Effector CD4-positive, alpha-beta T cell (primary cell): ENCODE measurements around the gene CTSF.
A peak's percentile ranks its signal among the peaks of the same experiment; 100 is the strongest.
"Not testable (repeated sequence)": the region's sequence is repeated elsewhere in the genome, so short reads cannot be mapped to it uniquely, and the experiment has no call there.

Source experiments
- DNase-seq: peaks from one replicate; pipeline ENCODE4 v3.0.0-alpha.2; 2020
- total RNA-seq: gene quantifications from one replicate; lab custom pipeline; 2026; lab: John Stamatoyannopoulos, UW

CTSF gene
- total RNA-seq: 12.2 reads per million, percentile 36 among the genes with 10 or more reads in this experiment

DNA sequence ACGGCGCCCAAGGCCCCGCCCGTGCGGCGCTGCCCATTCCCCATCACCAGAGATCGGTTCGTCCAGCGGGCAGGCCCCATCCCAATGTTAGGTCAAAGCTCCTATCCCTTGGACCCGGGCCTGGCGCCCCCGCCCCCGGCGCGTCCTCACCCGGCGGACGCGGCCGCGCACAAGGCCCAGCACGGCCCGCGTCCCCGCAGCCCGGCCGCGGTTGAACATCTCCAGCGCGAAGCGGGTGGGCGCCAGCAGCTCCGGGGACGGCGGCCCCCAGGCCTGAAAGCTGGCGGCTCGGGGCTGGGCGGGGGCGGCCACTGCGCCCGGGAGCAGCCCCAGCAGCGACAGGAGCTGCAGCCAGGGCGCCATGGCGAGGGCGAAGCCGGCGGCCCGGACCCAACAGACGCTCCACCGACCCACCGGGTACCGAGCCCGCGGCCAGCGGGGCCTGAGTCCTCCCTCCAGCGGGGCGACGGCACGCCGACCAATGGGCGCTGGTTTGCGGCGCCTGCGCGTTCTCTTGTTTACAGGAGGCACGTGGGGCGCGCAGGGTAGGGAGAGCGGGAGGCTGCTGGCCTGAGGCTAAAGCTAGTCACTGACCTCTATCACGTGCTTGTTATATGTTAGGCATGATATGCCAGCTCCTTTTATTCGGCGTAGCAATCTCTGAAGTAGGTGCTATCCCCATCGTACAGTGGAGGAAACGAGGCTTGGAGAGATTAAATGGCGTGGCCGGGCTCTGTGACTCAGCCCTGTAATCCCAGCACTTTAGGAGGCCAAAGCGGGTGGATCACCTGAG lies at the start of gene CTSF:
TSS of gene CTSF (minus strand) at position 483 of the 793 bp plus-strand sequence. CDS start at position 363, 120 bp downstream.
- peak; percentile 58 for DNase-seq

DNA sequence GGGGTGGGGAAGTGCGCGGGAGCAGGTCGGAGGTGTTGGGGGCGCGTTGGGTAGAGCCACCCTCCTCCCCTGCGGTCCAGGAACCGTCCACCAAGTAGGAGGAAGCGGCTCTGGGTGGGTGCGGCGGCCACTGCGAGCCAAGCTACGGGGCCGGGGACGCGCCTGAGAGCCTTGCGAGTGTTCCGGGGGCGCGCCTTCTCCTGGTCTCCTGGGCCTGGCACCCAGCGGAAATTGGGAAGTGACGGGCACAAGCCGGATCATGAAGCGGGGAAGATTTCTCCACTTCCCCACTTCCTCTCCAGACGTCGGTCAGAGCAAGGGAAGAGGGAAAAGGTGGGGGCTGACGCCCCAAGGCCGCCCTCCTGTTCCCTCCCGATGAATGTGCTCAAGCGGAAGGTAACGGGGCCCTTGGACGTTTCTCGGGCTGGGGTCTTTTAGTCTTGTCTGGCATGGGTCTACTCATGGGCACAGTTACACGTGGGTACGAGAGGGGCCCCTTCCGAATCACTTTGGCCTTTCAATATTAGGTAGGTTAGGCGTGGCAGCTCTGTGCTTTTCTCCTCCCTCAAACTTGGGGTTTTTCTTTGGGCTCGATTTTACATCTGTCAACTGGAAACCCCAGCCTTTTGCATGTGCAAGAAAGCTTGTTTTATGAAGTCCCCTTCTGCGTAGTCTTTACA lies 48.9 kb upstream of the CTSF start:
- DNase-seq: no peak

- DNase-seq: peak; percentile 99
Observed at GRCh38 chr11:66616379-66617154, 48.2 kb upstream of the CTSF start, which contains the start of gene RBM14. Gene RBM14, plus strand, starts transcription at chr11:66616630. Its CDS starts 91 bp downstream, at chr11:66616721.

GRCh38 chr11:66614073-66614472 lies 45.7 kb upstream of the CTSF start:
- DNase-seq: no peak

- no peak for DNase-seq
Observed at GRCh38 chr11:66612458-66612857, 44.1 kb upstream of the CTSF start.

DNA sequence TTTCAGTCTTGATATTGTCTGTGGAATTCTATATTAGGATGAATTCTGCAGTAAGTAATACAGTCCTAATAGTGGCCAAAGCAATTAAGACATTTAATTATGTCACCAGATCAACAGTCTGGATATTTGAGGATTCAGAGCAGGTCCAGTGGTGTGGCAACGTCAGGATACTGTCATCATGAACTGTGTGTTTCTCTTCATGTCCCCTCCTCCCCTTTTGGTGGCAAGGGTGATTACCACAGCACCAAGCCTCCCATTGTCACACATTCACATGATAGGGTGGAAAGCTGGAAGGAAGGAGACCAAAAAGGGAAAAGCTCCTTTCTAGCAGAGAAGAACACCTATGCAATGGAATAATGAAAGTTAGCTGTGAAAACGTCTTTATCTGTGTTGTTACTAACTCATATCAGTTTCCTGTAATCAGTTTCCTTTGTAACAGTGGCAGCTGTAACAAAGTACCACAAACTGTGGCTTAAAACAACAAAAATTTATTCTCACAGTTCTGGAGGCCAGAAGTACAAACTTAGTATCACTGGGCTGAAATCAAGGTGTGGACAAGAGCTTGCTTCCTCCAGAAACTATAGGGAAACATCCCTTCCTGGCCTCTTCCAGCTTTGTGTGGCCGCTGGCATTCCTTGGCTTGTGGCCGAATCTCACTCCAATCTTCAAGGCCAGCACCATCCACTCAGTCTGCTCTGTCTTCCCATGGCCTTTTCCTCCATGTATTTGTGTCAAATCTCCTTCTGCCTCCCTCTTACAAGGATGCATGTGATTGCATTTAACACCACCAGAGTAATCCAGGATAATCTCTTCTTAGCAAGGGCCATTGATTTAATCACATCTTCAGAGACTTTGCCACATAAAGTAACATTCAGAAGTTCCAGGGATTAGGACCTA lies 41.6 kb upstream of the CTSF start:
- DNase-seq: no peak

DNA sequence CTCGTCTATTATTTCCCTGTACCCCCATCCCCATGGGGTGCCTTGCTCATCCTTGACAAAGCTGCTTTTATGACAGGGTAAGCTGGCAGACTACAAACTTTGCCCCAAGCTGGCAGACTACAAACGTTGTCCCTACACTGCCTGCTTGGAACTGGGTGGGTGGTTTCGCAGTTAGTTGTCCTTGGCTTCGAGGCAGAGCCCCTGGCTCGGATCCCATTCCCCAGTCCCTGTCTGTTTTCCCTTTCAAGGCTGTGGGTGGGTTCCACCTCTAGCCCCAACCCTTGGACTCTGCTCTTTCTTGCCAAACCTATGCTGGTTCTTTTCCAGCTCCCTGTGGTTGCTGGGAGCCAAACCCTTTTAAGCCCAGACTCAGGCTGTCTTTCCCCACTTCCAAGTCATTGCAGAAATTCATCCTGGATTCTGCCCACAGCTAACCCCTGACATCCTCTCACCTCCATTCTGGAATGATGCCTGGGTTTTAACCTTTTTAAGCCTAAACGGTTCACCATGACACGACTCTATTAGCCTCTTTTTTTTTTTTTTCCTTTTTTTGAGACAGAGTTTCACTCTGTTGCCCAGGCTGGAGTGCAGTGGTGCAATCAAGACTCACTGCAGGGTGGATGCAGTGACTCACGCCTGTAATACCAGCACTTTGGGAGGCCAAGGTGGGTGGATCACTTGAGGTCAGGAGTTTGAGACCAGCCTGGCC lies 38.9 kb upstream of the CTSF start:
- DNase-seq: no peak

- not testable (repeated sequence) for DNase-seq
Observed at GRCh38 chr11:66606608-66607007, 38.2 kb upstream of the CTSF start.

GRCh38 chr11:66604155-66604554 lies 35.7 kb upstream of the CTSF start:
- no peak for DNase-seq

GRCh38 chr11:66603072-66603471 lies 34.7 kb upstream of the CTSF start:
- DNase-seq: no peak

GRCh38 chr11:66600631-66601233 lies 32.3 kb upstream of the CTSF start:
- no peak for DNase-seq

- no peak for DNase-seq
Observed at GRCh38 chr11:66600219-66600618, 31.8 kb upstream of the CTSF start.

DNA sequence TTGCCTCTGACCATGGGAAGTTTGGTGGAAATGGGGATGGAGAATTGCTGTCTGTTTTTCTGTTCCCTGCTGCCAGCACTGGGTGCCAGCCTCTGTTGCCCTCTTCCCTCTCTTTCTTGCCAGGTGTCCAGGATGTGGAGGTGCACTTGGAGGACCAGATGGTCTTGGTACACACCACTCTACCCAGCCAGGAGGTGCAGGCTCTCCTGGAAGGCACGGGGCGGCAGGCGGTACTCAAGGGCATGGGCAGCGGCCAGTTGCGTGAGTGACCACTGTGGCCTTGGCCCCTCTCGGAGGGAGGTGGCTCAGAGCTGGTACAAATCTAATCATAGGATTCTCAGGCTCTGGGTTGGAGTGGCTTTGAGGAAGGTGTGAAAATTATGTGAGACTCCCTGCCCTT lies 30.6 kb upstream of the CTSF start:
- no peak for DNase-seq

DNA sequence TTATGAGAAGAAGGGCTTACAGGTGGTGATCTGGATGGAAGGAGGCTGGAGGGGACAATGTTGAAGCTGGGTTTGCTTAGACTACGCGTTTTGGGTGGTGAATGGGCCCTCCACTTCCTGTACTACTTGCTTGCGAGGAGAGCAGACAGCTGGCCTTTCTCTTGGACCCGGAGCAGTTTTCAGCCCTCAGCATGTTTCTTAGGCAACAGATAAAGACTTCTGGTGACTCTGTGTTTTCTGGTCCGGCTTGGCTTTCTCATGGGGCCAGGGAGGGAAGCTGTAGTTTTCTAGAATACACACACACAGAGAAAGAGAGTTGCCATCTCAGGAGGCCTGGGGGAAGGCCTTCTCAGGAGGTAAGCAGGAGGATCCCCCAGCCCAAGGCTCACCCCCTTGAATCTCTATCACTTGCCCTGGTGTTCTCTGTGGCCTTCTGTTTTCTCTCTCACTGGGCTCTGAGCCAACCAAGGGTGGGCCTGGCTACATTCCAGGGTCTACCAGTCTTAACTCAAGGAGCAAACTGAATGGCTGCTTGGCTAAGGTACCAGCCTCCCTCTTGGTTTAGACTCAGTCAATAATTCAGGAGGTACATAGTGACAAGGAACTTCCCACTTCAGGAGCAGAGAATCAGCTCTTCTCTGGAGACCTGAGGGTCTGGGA lies 27.0 kb upstream of the CTSF start:
- DNase-seq: no peak

DNA sequence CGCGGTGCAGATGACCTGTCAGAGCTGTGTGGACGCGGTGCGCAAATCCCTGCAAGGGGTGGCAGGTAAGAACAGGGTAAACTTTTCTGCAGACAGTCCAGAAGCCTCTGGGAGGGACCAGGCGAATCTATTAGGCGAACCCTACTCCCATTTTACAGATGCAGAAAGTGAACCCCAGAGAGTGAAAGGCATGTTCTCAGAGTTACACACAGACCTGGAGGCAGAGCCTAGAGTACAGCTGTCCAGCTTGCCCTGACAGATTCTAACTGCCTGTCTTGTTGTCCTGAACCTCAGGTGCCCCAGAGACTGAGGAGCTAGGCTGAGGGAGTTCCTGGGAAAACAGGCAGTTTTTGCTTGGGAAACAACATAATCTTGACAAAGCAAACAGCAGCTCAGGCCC lies 25.2 kb upstream of the CTSF start:
- no peak for DNase-seq

GRCh38 chr11:66593303-66593635 lies 24.9 kb upstream of the CTSF start:
- DNase-seq: no peak

GRCh38 chr11:66592457-66593302 lies 24.3 kb upstream of the CTSF start, which contains the start of the genes CCDC87 and CCS:
Gene CCDC87, minus strand, starts transcription at chr11:66593063. Its CDS starts 48 bp downstream, at chr11:66593015.
Gene CCS, plus strand, starts transcription at chr11:66593185. Its CDS starts 77 bp downstream, at chr11:66593262.
- DNase-seq: peak; percentile 99

GRCh38 chr11:66591175-66591574 lies 22.8 kb upstream of the CTSF start:
- no peak for DNase-seq

DNA sequence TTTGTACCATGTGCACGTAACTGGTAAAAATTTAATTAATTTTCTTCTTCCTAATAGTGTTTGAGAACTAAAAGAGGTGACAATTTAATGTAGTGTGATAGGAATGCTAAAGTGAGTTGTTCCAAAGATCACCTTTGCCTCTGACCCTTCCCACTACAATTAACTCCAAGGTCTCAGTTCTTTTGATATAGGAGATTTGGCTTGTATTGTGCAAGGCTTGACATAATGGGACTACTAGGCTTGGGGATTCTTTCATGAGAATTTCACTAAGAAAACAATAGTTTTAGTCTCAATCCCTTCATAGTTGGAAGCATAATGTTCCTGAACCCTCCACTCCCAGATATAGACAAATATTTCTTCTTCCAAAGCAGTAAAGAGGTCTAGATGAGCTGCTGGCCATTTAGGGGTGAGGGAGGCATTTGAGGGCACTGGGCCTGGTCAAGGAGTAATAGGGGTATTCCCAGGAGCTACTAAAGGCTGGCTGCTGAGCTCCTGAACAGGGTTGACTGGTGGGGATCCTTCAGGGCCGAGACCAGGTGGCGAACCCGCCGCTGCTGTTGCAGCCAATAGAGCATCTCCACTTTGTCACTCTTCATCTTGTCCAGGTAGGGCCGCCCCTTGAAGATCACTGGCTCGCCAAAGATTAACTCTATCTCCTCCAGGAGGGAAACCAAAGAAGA lies 21.7 kb upstream of the CTSF start:
- DNase-seq: no peak
